Astrocyte of the cerebellum (primary cell): ENCODE data around the gene HMOX1.

Experiments used
- DNase-seq: peaks from one replicate; pipeline ENCODE4 v3.0.0-alpha.2; 2011; ENCODE audit warnings: low read depth
- H3K4me3 ChIP-seq: 2 replicates; pipeline ENCODE4 v1.5.1; 2011; ENCODE audit warnings: mild to moderate bottlenecking, low read depth, low read length, moderate library complexity
- in situ Hi-C: cut with HindIII; loops from 2 replicates; pipeline ENCODE4 v1.10.0; 2017; ENCODE audit warnings: low sequenced_read_pairs
- TF ChIP-seq, protein P1 (sequence below): IDR thresholded peaks from 2 replicates; pipeline ENCODE4 v1.5.1; 2012; ENCODE audit warnings: low read length, low read depth, moderate library complexity, mild to moderate bottlenecking; ENCODE audit errors: missing control alignments

Gene HMOX1

DNA sequence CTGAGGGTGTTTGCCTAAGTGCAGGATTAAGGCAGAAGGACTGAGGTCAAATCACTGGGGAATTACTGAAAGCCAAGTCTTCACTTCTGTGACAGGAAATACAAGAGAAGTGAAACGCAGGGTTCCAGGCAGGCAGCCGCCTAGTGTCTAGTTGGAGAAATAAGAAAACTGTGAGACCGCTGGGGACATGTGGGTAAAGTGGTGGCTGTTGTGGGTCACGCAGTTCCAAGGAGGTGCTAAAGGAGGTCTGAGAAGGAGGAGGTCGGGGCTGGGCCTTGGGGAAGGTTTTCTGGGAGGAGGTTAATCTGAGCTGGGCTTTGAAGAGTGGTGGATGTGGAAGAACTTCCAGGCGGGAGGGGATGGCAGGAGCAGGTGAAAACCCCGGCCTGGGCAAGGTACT, 30.2 kb downstream of the HMOX1 start:
- in situ Hi-C loops = no loop called here
- no peak for DNase-seq
- H3K4me3 ChIP-seq = no peak overlapping the region
- TF ChIP-seq, protein P1, sequence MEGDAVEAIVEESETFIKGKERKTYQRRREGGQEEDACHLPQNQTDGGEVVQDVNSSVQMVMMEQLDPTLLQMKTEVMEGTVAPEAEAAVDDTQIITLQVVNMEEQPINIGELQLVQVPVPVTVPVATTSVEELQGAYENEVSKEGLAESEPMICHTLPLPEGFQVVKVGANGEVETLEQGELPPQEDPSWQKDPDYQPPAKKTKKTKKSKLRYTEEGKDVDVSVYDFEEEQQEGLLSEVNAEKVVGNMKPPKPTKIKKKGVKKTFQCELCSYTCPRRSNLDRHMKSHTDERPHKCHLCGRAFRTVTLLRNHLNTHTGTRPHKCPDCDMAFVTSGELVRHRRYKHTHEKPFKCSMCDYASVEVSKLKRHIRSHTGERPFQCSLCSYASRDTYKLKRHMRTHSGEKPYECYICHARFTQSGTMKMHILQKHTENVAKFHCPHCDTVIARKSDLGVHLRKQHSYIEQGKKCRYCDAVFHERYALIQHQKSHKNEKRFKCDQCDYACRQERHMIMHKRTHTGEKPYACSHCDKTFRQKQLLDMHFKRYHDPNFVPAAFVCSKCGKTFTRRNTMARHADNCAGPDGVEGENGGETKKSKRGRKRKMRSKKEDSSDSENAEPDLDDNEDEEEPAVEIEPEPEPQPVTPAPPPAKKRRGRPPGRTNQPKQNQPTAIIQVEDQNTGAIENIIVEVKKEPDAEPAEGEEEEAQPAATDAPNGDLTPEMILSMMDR = no peak

DNA sequence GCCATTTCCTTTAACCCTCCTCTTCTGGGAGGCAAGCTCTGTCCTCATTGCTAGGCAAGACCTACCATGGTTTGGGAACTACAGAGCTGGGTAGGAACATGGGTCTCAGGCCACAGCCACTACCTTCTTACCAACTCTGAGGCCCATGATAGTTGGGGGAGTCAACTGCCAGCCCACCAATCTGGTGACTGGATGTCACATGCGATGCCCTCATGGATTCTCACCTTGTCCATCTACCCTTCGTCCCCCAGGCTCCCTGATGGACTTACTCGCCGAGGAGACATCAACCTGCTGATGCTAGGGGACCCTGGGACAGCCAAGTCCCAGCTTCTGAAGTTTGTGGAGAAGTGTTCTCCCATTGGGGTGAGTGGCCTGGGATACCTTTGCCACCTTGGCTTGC, 32.7 kb downstream of the HMOX1 start:
- TF ChIP-seq, protein P1 = no peak
- no peak for DNase-seq
- in situ Hi-C loops = no loop called here
- H3K4me3 ChIP-seq = no peak overlapping the region

DNA sequence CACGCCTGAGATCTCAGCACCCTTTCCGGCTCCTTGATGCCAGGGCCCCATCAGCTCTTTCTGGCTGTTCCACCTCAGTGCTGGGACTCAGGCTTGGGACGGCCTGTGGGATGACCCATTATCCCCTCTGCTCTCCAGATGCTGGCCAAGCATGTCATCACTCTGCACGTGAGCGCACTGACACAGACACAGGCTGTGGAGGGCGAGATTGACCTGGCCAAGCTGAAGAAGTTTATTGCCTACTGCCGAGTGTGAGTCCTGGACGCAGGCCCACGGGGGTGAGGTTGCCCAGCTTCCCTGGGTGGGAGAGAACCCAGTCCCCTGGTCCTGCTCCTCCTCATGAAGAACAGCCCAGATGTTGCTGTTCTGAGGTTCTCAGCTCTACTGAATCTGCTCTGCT, 36.7 kb downstream of the HMOX1 start:
- in situ Hi-C loops = no loop called here
- TF ChIP-seq, protein P1 = no peak
- H3K4me3 ChIP-seq = no peak overlapping the region
- DNase-seq = no peak

DNA sequence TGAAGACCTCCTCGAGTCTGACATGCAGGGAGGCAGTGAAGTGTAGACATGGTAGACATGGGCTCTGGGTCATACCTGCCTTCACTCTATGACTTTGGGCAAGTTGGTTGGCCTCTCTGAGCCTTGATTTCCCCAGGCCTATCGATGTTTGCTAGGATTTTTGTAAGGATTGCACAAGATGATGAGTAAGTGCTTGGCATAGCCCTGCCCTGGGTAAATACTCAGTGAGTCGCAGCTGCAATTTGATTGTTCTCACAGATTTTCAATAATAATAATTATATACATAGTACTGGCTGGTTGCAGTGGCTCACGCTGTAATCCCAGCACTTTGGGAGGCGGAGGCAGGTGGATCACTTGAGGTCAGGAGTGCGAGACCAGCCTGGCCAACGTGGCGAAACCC, 37.2 kb downstream of the HMOX1 start:
- TF ChIP-seq, protein P1 = no peak
- in situ Hi-C loops = no loop called here
- H3K4me3 ChIP-seq = no peak overlapping the region
- no peak for DNase-seq

DNA sequence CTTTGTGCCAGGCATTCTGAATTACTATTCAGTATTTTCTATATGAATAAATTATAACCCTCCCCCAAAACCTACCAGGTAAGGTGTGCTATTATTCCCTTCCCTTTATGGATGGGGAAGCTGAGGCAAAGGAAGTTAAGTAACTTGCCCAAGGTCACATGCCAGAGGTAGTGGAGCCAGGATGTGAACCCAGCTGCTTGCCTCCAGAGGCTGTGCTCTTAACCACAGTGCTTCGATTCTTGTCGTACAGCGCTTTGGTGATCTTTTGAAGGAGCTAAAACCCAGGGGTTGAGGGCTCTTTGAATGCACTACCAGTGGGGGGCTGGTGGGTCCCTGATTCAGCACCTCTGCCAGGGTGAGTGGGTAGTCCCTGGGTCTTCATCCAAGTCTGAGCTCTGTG, 37.8 kb downstream of the HMOX1 start:
- TF ChIP-seq, protein P1 = no peak
- DNase-seq = no peak
- in situ Hi-C loops = no loop called here
- no peak overlapping the region for H3K4me3 ChIP-seq

DNA sequence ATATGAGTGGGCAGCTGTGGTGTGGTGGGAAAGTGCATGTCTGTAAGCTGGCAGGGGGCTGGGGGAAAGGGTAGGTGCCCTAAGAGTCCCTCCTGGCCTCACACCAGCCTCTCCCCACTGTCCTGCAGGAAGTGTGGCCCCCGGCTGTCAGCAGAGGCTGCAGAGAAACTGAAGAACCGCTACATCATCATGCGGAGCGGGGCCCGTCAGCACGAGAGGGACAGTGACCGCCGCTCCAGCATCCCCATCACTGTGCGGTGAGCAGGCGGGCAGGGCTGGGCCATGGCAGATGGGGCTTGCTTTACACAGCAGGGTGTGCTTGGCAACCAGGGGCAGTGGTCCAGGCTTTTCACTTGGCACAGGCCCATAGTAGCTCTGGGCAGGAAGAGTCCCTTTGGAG, 38.9 kb downstream of the HMOX1 start:
- TF ChIP-seq, protein P1 = no peak
- in situ Hi-C loops = no loop called here
- H3K4me3 ChIP-seq = no peak overlapping the region
- no peak for DNase-seq

DNA sequence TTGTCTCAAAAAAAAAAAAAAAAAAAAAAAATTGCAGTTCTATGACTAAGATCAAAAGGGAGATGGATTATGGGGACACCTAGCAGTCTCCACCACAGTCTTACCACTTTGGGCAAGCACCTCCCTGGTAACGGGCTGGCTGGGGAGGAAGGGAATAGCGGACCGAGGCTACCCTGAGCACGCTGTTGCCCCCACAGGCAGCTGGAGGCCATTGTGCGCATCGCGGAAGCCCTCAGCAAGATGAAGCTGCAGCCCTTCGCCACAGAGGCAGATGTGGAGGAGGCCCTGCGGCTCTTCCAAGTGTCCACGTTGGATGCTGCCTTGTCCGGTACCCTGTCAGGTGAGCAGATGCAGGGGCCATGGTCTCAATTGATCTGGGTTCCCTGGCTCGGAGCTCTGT, 40.2 kb downstream of the HMOX1 start:
- in situ Hi-C loops = no loop called here
- TF ChIP-seq, protein P1 = no peak
- no peak for DNase-seq
- H3K4me3 ChIP-seq = no peak overlapping the region
